Heart left ventricle (tissue), 16 donors: Measurements from ENCODE around the gene STPG3. TPM values are rescaled to one million over a fixed set of nuclear protein-coding genes. Genes with fewer than 3 reads are reported as not detected.

ENCODE experiments used
- ATAC-seq, 4 donors: fragments of 200-7000 bp; cut with Tn5 transposase; one replicate each; pipeline ENCODE4 v1.9.1; 2020 to 2022; ENCODE audit warnings: moderate library complexity in 4 of 4, mild to moderate bottlenecking in 3 of 4, moderate number of reproducible peaks in 1 of 4
- DNase-seq, 5 donors: peaks; one replicate each; pipeline ENCODE4 v3.0.0-alpha.2; 2020
- H3K27ac ChIP-seq, 12 donors: fragments of 200-600 bp; sonication (generic) in 4 of 12; one replicate each; pipeline versions ENCODE4 v1.5.0 to v1.8.0; 2016 to 2022; ENCODE audit warnings: mild to moderate bottlenecking in 2 of 12
- H3K27me3 ChIP-seq, 9 donors: fragments of 200-600 bp; sonication (generic) in 2 of 9; one replicate each; pipeline versions ENCODE4 v1.5.1 to v1.8.0; 2016 to 2022; ENCODE audit warnings: mild to moderate bottlenecking in 3 of 9
- H3K36me3 ChIP-seq, 9 donors: fragments of 200-600 bp; sonication (generic) in 2 of 9; one replicate each; pipeline versions ENCODE4 v1.5.0 to v1.8.0; 2018 to 2022; ENCODE audit warnings: mild to moderate bottlenecking in 2 of 9
- H3K4me1 ChIP-seq, 12 donors: fragments of 200-600 bp; sonication (generic) in 4 of 12; one replicate each; pipeline versions ENCODE4 v1.5.0 to v1.8.0; 2016 to 2022; ENCODE audit warnings: mild to moderate bottlenecking in 3 of 12
- H3K4me3 ChIP-seq, 12 donors: fragments of 200-600 bp; sonication (generic) in 4 of 12; one replicate each; pipeline versions ENCODE4 v1.5.0 to v1.8.0; 2017 to 2022; ENCODE audit warnings: mild to moderate bottlenecking in 9 of 12, moderate library complexity in 4 of 12
- H3K9me3 ChIP-seq, 12 donors: fragments of 200-600 bp; sonication (generic) in 4 of 12; one replicate each; pipeline versions ENCODE4 v1.5.0 to v1.8.0; 2016 to 2022; ENCODE audit warnings: mild to moderate bottlenecking in 1 of 12
- POLR2A ChIP-seq, 2 donors: fragments of 450-650 bp; IDR thresholded peaks; one replicate each; pipeline ENCODE4 v1.6.1; 2017; ENCODE audit warnings: antibody characterized with exemption in 2 of 2, mild to moderate bottlenecking in 2 of 2, moderate library complexity in 2 of 2
- WGBS, 4 donors: extraction: QIAGEN DNeasy Blood & Tissue Kit in 2 of 4; methylation state at CpG; one replicate each; pipeline versions ENCODE4 v1.1.5 to v1.1.7; 2013 to 2018; 5-methylcytosine and 5-hydroxymethylcytosine counted together
- intact Hi-C, 10 donors: fragments of 100-400 bp; cut with DNase I; formaldehyde crosslinking; loops; one replicate each; pipeline versions ENCODE4 v1.11.1 to v1.14.2; 2022
- polyA plus RNA-seq, 2 donors: library from polyadenylated mRNA; stranded (reverse); fragments of 200-250 nt; gene quantifications; one replicate each; pipeline ENCODE4 v1.2.3, GENCODE V29; 2013
- total RNA-seq, 9 donors: library from RNA; depleted of rRNA in 2 of 9; stranded (reverse); fragments of >200 nt in 2 of 9; fragmentation: NEBNext Ultra II Directional in 3 of 9; extraction: Animal tissue kit (Norgen Biotek cat#: 25700) in 3 of 9; gene quantifications; one replicate each; pipeline versions ENCODE4 v1.1.0 to v1.2.4, GENCODE V29; 2016 to 2023
- TF ChIP-seq, protein P1 (sequence below), 12 donors: fragments of 200-600 bp; sonication (generic) in 4 of 12; IDR thresholded peaks; one replicate each; pipeline versions ENCODE4 v1.5.0 to v1.8.0; 2018 to 2022; ENCODE audit warnings: antibody characterized with exemption in 12 of 12, mild to moderate bottlenecking in 5 of 12
- donor health status: ischemic (EF 13 %, LVEDD 7.1; RV severe dilation, severe dysfunction).
- donor health status: healthy with polysubstance abuse.
- donor health status: DM: no; HTN: yes; CAD: no.
- donor health status: DM: no; HTN: no; CAD: no.
- donor health status: ischemic (EF 25% LVEDD 6.9; RV normal size, moderate dysfunction).
- donor health status: ischemic (EF 25% LVEDD 5.7; RV mildly dilated, moderate dysfunction).
- donor health status: healthy.
- donor health status: DM: yes; HTN: yes; CAD: no.
- donor health status: ischemic (EF 35%, LVEDD 5.7; RV mildly dilated, moderate dysfunction).
- donor health status: nonischemic (EF 11% LVEDD 7.7; RV severe dilation, severe dysfunction).
- donor health status: DM: yes; HTN: yes; CAD: no.
- donor health status: PGD.
- donor health status: ischemic (EF 29% LVEDD 5.4; RV normal size, mild dysfunction).
- donor health status: nonischemic (EF 23%, LVEDD 6.1; RV moderate dilation, normal function).

The STPG3 gene
- total and polyA plus RNA-seq, 11 donors, result 0.23 to 0.61 (median 0.31) TPM; not detected in 8

GRCh38 chr9:137295238-137295811 is 44.2 kb downstream of the STPG3 start:
- ATAC-seq (peak in 2 of 4 donors; percentile 49 to 51), DNase-seq (peak in 3 of 5 donors; percentile 28 to 78 (median 47))
- TF ChIP-seq, protein P1, sequence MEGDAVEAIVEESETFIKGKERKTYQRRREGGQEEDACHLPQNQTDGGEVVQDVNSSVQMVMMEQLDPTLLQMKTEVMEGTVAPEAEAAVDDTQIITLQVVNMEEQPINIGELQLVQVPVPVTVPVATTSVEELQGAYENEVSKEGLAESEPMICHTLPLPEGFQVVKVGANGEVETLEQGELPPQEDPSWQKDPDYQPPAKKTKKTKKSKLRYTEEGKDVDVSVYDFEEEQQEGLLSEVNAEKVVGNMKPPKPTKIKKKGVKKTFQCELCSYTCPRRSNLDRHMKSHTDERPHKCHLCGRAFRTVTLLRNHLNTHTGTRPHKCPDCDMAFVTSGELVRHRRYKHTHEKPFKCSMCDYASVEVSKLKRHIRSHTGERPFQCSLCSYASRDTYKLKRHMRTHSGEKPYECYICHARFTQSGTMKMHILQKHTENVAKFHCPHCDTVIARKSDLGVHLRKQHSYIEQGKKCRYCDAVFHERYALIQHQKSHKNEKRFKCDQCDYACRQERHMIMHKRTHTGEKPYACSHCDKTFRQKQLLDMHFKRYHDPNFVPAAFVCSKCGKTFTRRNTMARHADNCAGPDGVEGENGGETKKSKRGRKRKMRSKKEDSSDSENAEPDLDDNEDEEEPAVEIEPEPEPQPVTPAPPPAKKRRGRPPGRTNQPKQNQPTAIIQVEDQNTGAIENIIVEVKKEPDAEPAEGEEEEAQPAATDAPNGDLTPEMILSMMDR (IDR thresholded peaks at IDR 0.05), result peak in 11 of 12 donors; percentile 20 to 92 (median 62)
- TF ChIP-seq POLR2A (IDR thresholded peaks at IDR 0.05), result no peak
- peaks cover 0 to 61% (median 27%) of the 10 kb centered on the region in 12 donors for H3K4me1 ChIP-seq
- peak overlapping the region in 10 of 12 donors; percentile 49 to 98 (median 89) for H3K27ac ChIP-seq
- peaks cover 0 to 3% (median 0%) of the 10 kb centered on the region in 12 donors for H3K9me3 ChIP-seq
- intact Hi-C loops, result loop anchor here in 8 of 10 donors (2.0 to 10.0 kb wide), 5 partner anchors 111 to 232 kb away; no protein-coding TSS in a partner anchor
- H3K4me3 ChIP-seq, result peak overlapping the region in 11 of 12 donors; percentile 17 to 70 (median 52)
- WGBS, 4 donors, result 2 to 35% (median 3%) methylated on average over 5 to 76 of the region's 76 CpGs
- H3K27me3 ChIP-seq, result peaks cover 0 to 63% (median 20%) of the 10 kb centered on the region in 9 donors
- H3K36me3 ChIP-seq, result peaks cover 0 to 8% (median 0%) of the 10 kb centered on the region in 9 donors

DNA sequence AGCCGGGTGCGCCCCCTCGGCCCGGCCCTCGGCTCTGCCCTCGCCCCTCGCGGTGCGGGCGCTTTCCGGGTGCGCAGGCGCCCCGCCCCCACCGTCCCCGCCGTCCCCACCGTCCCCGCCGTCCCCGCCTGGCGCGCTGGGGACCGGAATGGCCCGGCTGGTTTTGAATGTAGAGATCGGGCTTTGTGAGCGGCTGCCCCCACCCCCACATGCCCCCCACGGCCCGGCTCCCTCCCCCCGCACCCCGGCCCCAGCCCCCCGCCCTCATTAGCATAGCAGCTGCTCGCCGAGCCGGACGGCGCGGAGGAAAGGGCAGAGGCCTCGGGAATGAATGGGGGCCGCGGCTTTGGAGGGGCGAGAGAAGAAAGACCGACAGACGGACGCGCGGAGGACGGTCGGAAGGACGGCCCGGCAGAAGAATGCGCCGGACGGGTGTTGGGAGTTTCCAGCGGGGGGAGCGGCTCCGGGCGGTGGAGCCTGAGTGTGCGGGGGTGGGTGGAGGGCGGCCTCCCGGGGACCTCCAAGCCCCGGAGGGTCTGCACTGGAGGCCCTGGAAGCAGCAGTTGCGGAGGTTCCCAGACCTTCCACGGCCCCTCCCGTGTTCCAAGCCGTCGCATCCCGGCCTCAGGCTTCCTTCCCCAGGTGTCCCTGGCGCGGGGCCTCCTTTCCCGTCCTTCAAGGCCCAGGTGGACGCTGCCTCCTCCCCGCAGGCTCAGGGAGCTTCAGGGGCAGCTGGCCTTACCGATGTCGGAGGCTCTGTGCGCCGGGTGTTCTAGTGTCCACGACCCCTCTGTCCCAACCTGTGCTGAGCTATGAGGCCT is 45.0 kb downstream of the STPG3 start:
- peak in 1 of 5 donors; percentile 29 for DNase-seq
- Histone ChIP-seq H3K27me3 (peaks cover 0 to 70% (median 20%) of the 10 kb centered on the region in 9 donors), H3K4me3 (peak overlapping the region; percentile 13 to 70 (median 52)), H3K36me3 (peaks cover 0 to 8% (median 0%) of the 10 kb centered on the region in 9 donors), H3K9me3 (peaks cover 0 to 3% (median 0%) of the 10 kb centered on the region in 12 donors), H3K27ac (peak overlapping the region; percentile 71 to 98 (median 88)), H3K4me1 (peaks cover 0 to 68% (median 27%) of the 10 kb centered on the region in 12 donors)
- intact Hi-C loops, result loop anchor here in 8 of 10 donors (2.0 to 10.0 kb wide), 5 partner anchors 111 to 231 kb away; no protein-coding TSS in a partner anchor
- TF ChIP-seq POLR2A (IDR thresholded peaks at IDR 0.05), result no peak
- TF ChIP-seq, protein P1 (IDR thresholded peaks at IDR 0.05), result no peak
- 7 to 20% (median 16%) methylated on average over 18 to 78 of the region's 78 CpGs for WGBS, 4 donors
- ATAC-seq, result peak in 3 of 4 donors; percentile 2 to 3 (median 2)

- H3K4me1 ChIP-seq, result peaks cover 0 to 75% (median 29%) of the 10 kb centered on the region in 12 donors
- DNase-seq, result peak; percentile 83 to 92 (median 87)
- intact Hi-C loops, result loop anchor here in 6 of 10 donors (5.0 to 10.0 kb wide), 3 partner anchors 110 to 230 kb away; no protein-coding TSS in a partner anchor
- TF ChIP-seq POLR2A (IDR thresholded peaks at IDR 0.05), result peak in 1 of 2 donors; percentile 38
- TF ChIP-seq, protein P1 (IDR thresholded peaks at IDR 0.05), result no peak
- peaks cover 0 to 3% (median 0%) of the 10 kb centered on the region in 12 donors for H3K9me3 ChIP-seq
- WGBS, 4 donors, result 40 to 57% (median 45%) methylated on average over 18 to 24 of the region's 24 CpGs
- peaks cover 0 to 8% (median 0%) of the 10 kb centered on the region in 9 donors for H3K36me3 ChIP-seq
- peak overlapping the region; percentile 13 to 70 (median 52) for H3K4me3 ChIP-seq
- ATAC-seq, result peak; percentile 41 to 80 (median 45)
- peaks cover 0 to 75% (median 20%) of the 10 kb centered on the region in 9 donors for H3K27me3 ChIP-seq
- peak overlapping the region; percentile 71 to 98 (median 88) for H3K27ac ChIP-seq
Measured at GRCh38 chr9:137296670-137297664, 45.9 kb downstream of the STPG3 start.
